ENCODE measurements around the gene AGA. TPM values are rescaled to one million over a fixed set of nuclear protein-coding genes. Genes with fewer than 3 reads are reported as not detected.

AGA gene
- total RNA-seq, 1 donor from 2014 or later = 26.1 TPM

GRCh38 chr4:177461606-177462005 lies 19.4 kb upstream of the AGA start:
- no peak for DNase-seq (ENCODE audit: extremely low spot score, unreplicated experiment)
- Mint-ChIP-seq H3K27ac (ENCODE audit: unreplicated experiment) (no peak overlapping the region), H3K4me3 (ENCODE audit: unreplicated experiment) (no peak overlapping the region), H3K27me3 (ENCODE audit: unreplicated experiment) (no peaks in the 10 kb centered on the region), H3K36me3 (ENCODE audit: unreplicated experiment) (no peaks in the 10 kb centered on the region), H3K9me3 (ENCODE audit: unreplicated experiment) (no peaks in the 10 kb centered on the region), H3K4me1 (ENCODE audit: unreplicated experiment) (peaks cover 8% of the 10 kb centered on the region)
- no peak for TF ChIP-seq CTCF (IDR thresholded peaks at IDR 0.05)

GRCh38 chr4:177460460-177460859 lies 18.2 kb upstream of the AGA start:
- DNase-seq (ENCODE audit: extremely low spot score, unreplicated experiment) = no peak
- Mint-ChIP-seq H3K27me3 (ENCODE audit: unreplicated experiment) (no peaks in the 10 kb centered on the region), H3K9me3 (ENCODE audit: unreplicated experiment) (no peaks in the 10 kb centered on the region), H3K36me3 (ENCODE audit: unreplicated experiment) (no peaks in the 10 kb centered on the region), H3K27ac (ENCODE audit: unreplicated experiment) (no peak overlapping the region), H3K4me1 (ENCODE audit: unreplicated experiment) (peaks cover 8% of the 10 kb centered on the region), H3K4me3 (ENCODE audit: unreplicated experiment) (no peak overlapping the region)
- no peak for TF ChIP-seq CTCF (IDR thresholded peaks at IDR 0.05)

- Mint-ChIP-seq H3K9me3 (ENCODE audit: unreplicated experiment) (no peaks in the 10 kb centered on the region), H3K27ac (ENCODE audit: unreplicated experiment) (no peak overlapping the region), H3K27me3 (ENCODE audit: unreplicated experiment) (no peaks in the 10 kb centered on the region), H3K4me3 (ENCODE audit: unreplicated experiment) (no peak overlapping the region), H3K36me3 (ENCODE audit: unreplicated experiment) (no peaks in the 10 kb centered on the region), H3K4me1 (ENCODE audit: unreplicated experiment) (no peaks in the 10 kb centered on the region)
- no peak for TF ChIP-seq CTCF (IDR thresholded peaks at IDR 0.05)
- DNase-seq (ENCODE audit: extremely low spot score, unreplicated experiment) = no peak
These were observed 13.3 kb upstream of the AGA start for GRCh38 chr4:177455561-177455970.

- Mint-ChIP-seq H3K27ac (ENCODE audit: unreplicated experiment) (no peak overlapping the region), H3K27me3 (ENCODE audit: unreplicated experiment) (no peaks in the 10 kb centered on the region), H3K4me3 (ENCODE audit: unreplicated experiment) (no peak overlapping the region), H3K9me3 (ENCODE audit: unreplicated experiment) (no peaks in the 10 kb centered on the region), H3K36me3 (ENCODE audit: unreplicated experiment) (no peaks in the 10 kb centered on the region), H3K4me1 (ENCODE audit: unreplicated experiment) (peaks cover 9% of the 10 kb centered on the region)
- no peak for TF ChIP-seq CTCF (IDR thresholded peaks at IDR 0.05)
- DNase-seq (ENCODE audit: extremely low spot score, unreplicated experiment) = no peak
These were observed 10.9 kb upstream of the AGA start for GRCh38 chr4:177453116-177453515.

- no peak overlapping the region for H3K27ac Mint-ChIP-seq (ENCODE audit: unreplicated experiment)
- DNase-seq (ENCODE audit: extremely low spot score, unreplicated experiment) = no peak
- no peaks in the 10 kb centered on the region for H3K9me3 Mint-ChIP-seq (ENCODE audit: unreplicated experiment)
- H3K27me3 Mint-ChIP-seq (ENCODE audit: unreplicated experiment) = no peaks in the 10 kb centered on the region
- H3K4me3 Mint-ChIP-seq (ENCODE audit: unreplicated experiment) = no peak overlapping the region
- TF ChIP-seq CTCF (IDR thresholded peaks at IDR 0.05) = no peak
- H3K4me1 Mint-ChIP-seq (ENCODE audit: unreplicated experiment) = peaks cover 9% of the 10 kb centered on the region
- no peaks in the 10 kb centered on the region for H3K36me3 Mint-ChIP-seq (ENCODE audit: unreplicated experiment)
These were observed 8.9 kb upstream of the AGA start for GRCh38 chr4:177451108-177451500.
